ENCODE measurements around the gene GSE1.

DNA sequence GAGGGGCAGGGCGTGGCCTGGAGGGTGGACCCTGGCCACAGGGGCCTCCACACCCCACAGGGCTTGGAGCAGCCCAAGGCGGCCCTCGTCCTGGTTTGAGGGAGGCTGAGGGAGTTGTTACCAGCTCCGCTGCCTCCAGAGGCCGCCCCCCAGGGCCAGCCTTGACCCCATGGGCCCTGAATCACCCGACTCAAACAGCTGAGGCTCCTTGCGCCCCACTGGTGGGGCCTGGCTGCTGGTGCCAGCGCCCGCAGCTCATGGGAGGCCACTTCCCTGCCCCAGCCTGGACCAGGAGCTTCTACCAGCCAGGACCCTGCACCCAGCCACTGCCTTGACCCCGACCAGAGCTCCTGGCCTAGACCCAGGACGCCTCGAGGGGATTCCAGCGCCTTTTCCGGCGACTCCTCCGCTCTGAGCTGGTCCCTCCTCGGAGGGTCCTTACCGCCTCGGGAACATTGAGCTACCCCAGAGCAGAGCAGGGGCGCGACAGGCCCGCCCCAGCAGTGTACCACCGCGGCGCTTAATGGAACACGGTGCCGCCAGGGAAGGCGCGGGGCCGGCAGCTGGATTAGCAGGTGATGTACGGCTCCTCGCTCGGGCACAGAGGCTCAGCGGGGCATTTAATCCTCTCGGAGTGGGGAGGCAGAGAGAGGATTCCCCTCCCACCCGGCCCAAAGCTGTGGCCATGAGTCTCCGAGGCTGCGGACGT lies 37.2 kb downstream of the GSE1 start:
- TF ChIP-seq, protein P1, sequence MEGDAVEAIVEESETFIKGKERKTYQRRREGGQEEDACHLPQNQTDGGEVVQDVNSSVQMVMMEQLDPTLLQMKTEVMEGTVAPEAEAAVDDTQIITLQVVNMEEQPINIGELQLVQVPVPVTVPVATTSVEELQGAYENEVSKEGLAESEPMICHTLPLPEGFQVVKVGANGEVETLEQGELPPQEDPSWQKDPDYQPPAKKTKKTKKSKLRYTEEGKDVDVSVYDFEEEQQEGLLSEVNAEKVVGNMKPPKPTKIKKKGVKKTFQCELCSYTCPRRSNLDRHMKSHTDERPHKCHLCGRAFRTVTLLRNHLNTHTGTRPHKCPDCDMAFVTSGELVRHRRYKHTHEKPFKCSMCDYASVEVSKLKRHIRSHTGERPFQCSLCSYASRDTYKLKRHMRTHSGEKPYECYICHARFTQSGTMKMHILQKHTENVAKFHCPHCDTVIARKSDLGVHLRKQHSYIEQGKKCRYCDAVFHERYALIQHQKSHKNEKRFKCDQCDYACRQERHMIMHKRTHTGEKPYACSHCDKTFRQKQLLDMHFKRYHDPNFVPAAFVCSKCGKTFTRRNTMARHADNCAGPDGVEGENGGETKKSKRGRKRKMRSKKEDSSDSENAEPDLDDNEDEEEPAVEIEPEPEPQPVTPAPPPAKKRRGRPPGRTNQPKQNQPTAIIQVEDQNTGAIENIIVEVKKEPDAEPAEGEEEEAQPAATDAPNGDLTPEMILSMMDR (IDR thresholded peaks at IDR 0.05) = no peak
- no peak for TF ChIP-seq POLR2A (IDR thresholded peaks at IDR 0.05)
